K562 (cell line): ENCODE measurements around the gene MRPL3. TPM values are rescaled to one million over a fixed set of nuclear protein-coding genes. Genes with fewer than 3 reads are reported as not detected.

Experiments used
- ATAC-seq: fragments of 200-7000 bp; cut with Tn5 transposase; 3 replicates; pipeline ENCODE4 v1.9.1; 2020; ENCODE audit warnings: moderate library complexity
- BruUV-seq: library from RNA; stranded (reverse); fragments of 400-500 nt; replicated peaks from 2 replicates; lab custom pipeline; 2021; lab: Mats Ljungman, UMichigan
- CTCF ChIA-PET: fragments of 300-600 bp; formaldehyde crosslinking; extraction: SDS; loops from one replicate; lab custom pipeline; 2021; ENCODE audit warnings: low intra/inter-chr PET ratio; lab: Yijun Ruan, JAX
- POLR2A ChIA-PET: fragments of 300-600, 350-650 bp; sonication (Branson Sonifier 250); formaldehyde crosslinking; extraction: SDS; loops from one replicate; lab custom pipeline; 2021; ENCODE audit warnings: antibody characterized with exemption, inconsistent platforms; lab: Yijun Ruan, JAX
- DNase-seq, 4 experiments: peaks; one replicate each; pipeline versions ENCODE4 v3.0.0 to v3.0.0-alpha.2; 2011 to 2018; ENCODE audit warnings: low spot score in 3 of 4, mixed read lengths in 3 of 4; ENCODE audit errors: extremely low read depth in 1 of 4
- FAIRE-seq: peaks from 2 replicates; lab custom pipeline; 2011; peaks lifted over from hg19 to GRCh38; lab: Jason Lieb, UNC
- H2AFZ ChIP-seq: 2 replicates; pipeline ENCODE4 v1.6.0; 2011; ENCODE audit warnings: low read depth, low read length, control low read depth, inconsistent platforms
- H3K27ac ChIP-seq: fragments of 200-600 bp; 3 replicates; pipeline ENCODE4 v1.8.0; 2011; ENCODE audit warnings: low read depth, mild to moderate bottlenecking, control low read depth, inconsistent platforms, low read length, moderate library complexity, mixed read lengths; ENCODE audit errors: extremely low read depth
- H3K27me3 ChIP-seq, 2 experiments: fragments of 300-600 bp in 1 of 2; 2 replicates in 1 of 2; 3 replicates in 1 of 2; pipeline versions ENCODE4 v1.6.0 to v1.8.0; 2011; ENCODE audit warnings: inconsistent platforms in 2 of 2, low read length in 2 of 2, mild to moderate bottlenecking in 1 of 2, mixed read lengths in 1 of 2, moderate library complexity in 1 of 2; ENCODE audit not compliant: control insufficient read depth in 2 of 2, insufficient read depth in 2 of 2
- H3K36me3 ChIP-seq: fragments of 300-600 bp; 3 replicates; pipeline ENCODE4 v1.8.0; 2011; ENCODE audit warnings: mild to moderate bottlenecking, low read length, inconsistent platforms; ENCODE audit not compliant: control insufficient read depth, insufficient read depth
- H3K4me1 ChIP-seq, 2 experiments: fragments of 200-600 bp in 1 of 2; replicated peaks in 1 of 2; 2 replicates in 1 of 2; 3 replicates in 1 of 2; pipeline versions ENCODE4 v1.5.1 to v1.8.0; 2011; ENCODE audit warnings: inconsistent platforms in 2 of 2, low read length in 2 of 2, mild to moderate bottlenecking in 1 of 2, mixed read lengths in 1 of 2, moderate library complexity in 1 of 2; ENCODE audit not compliant: control insufficient read depth in 2 of 2, insufficient read depth in 2 of 2
- H3K4me2 ChIP-seq: 2 replicates; pipeline ENCODE4 v1.6.1; 2011; ENCODE audit warnings: low read length, control low read depth, inconsistent platforms, mixed read lengths; ENCODE audit not compliant: insufficient read depth
- H3K4me3 ChIP-seq: fragments of 200-600 bp; sonication (generic), shearing (Covaris generic); 2 replicates; pipeline ENCODE4 v1.5.1; 2016; ENCODE audit warnings: control low read depth, inconsistent platforms
- H3K79me2 ChIP-seq: fragments of 200-600 bp; 3 replicates; pipeline ENCODE4 v1.8.0; 2011; ENCODE audit warnings: low read length, inconsistent platforms; ENCODE audit not compliant: control insufficient read depth, insufficient read depth
- H3K9ac ChIP-seq, 2 experiments: 2 replicates each; pipeline versions ENCODE4 v1.6.0 to v1.6.1; 2011; ENCODE audit warnings: low read depth in 2 of 2, low read length in 2 of 2, control low read depth in 1 of 2, inconsistent platforms in 1 of 2, mild to moderate bottlenecking in 1 of 2, mixed read lengths in 1 of 2; ENCODE audit not compliant: insufficient read depth in 1 of 2
- H3K9me1 ChIP-seq: one replicate; pipeline ENCODE4 v1.6.0; 2011; ENCODE audit warnings: inconsistent platforms, mild to moderate bottlenecking, low read length, moderate library complexity; ENCODE audit not compliant: control insufficient read depth, insufficient read depth
- H3K9me3 ChIP-seq: replicated peaks from 2 replicates; pipeline ENCODE4 v1.5.1; 2011; ENCODE audit warnings: low read depth, low read length, inconsistent platforms; ENCODE audit not compliant: control insufficient read depth, insufficient read depth
- H4K20me1 ChIP-seq: replicated peaks from 2 replicates; pipeline ENCODE4 v1.6.1; 2011; ENCODE audit warnings: low read length, inconsistent platforms, mixed read lengths; ENCODE audit not compliant: control insufficient read depth, insufficient read depth
- CEBPG ChIP-seq, 3 experiments: fragments of 200-800 bp in 1 of 3; sonication (Bioruptor generic) in 1 of 3; sonication (generic) in 1 of 3; formaldehyde crosslinking in 1 of 3; IDR thresholded peaks in 2 of 3; conservative IDR thresholded peaks in 1 of 3; 2 replicates each; pipeline versions ENCODE4 v1.6.1 to v1.8.0; 2016 to 2022; ENCODE audit warnings: missing compliant biosample characterization in 2 of 3, missing genetic modification characterization in 2 of 3, mild to moderate bottlenecking in 1 of 3, missing genetic modification reagents in 1 of 3
- CTCFL ChIP-seq: IDR thresholded peaks from 2 replicates; pipeline ENCODE4 v1.6.1; 2011; ENCODE audit warnings: borderline replicate concordance, low read depth, mild to moderate bottlenecking, moderate library complexity, low read length; ENCODE audit not compliant: insufficient read depth, poor library complexity, severe bottlenecking
- FOXJ3 ChIP-seq: sonication (generic); formaldehyde crosslinking; IDR thresholded peaks from 2 replicates; pipeline ENCODE4 v1.4.0; 2020; ENCODE audit warnings: mild to moderate bottlenecking, missing genetic modification reagents
- KAT7 ChIP-seq: sonication (generic); formaldehyde crosslinking; IDR thresholded peaks from 2 replicates; pipeline ENCODE4 v1.8.0; 2022; ENCODE audit warnings: missing genetic modification reagents, mild to moderate bottlenecking, borderline replicate concordance
- SETDB1 ChIP-seq: IDR thresholded peaks from one replicate; pipeline ENCODE4 v1.6.1; 2012; ENCODE audit warnings: low read length, control low read depth, inconsistent platforms
- TAF15 ChIP-seq: fragments of 200-400 bp; formaldehyde crosslinking; IDR thresholded peaks from 2 replicates; pipeline ENCODE4 v1.6.1; 2017; ENCODE audit warnings: mild to moderate bottlenecking, low read depth, low read length, moderate library complexity
- TCFL5 ChIP-seq: fragments of 250-450 bp; sonication (Bioruptor Pico); conservative IDR thresholded peaks from 2 replicates; pipeline ENCODE4 v1.6.1; 2021; ENCODE audit warnings: mild to moderate bottlenecking, moderate library complexity, matching md5 sums
- ZBTB17 ChIP-seq: fragments of 450-650 bp; formaldehyde crosslinking; IDR thresholded peaks from 2 replicates; pipeline ENCODE4 v1.4.0; 2020; ENCODE audit warnings: mild to moderate bottlenecking
- ZBTB5 ChIP-seq: fragments of 450-650 bp; IDR thresholded peaks from 2 replicates; pipeline ENCODE4 v1.6.1; 2017; ENCODE audit warnings: antibody characterized with exemption
- ZNF324 ChIP-seq: fragments of 250-450 bp; sonication (Bioruptor Pico); IDR thresholded peaks from 2 replicates; pipeline ENCODE4 v1.4.0; 2020; ENCODE audit warnings: mild to moderate bottlenecking
- ZNF76 ChIP-seq: fragments of 250-450 bp; sonication (Bioruptor Pico); IDR thresholded peaks from 2 replicates; pipeline ENCODE4 v1.4.0; 2020; ENCODE audit warnings: mild to moderate bottlenecking, moderate library complexity, borderline replicate concordance
- ZNF778 ChIP-seq: fragments of 450-650 bp; formaldehyde crosslinking; IDR thresholded peaks from 2 replicates; pipeline ENCODE4 v1.4.0; 2020; ENCODE audit warnings: mild to moderate bottlenecking, moderate library complexity
- WGBS: fragments of 100-300 bp; shearing (Covaris generic); methylation state at CpG from one replicate; pipeline ENCODE4 v1.1.6; 2016; ENCODE audit warnings: low coverage, mixed read lengths; ENCODE audit not compliant: insufficient coverage; ENCODE audit errors: missing lambda C conversion rate; 5-methylcytosine and 5-hydroxymethylcytosine counted together
- in situ Hi-C: fragments of 300-500 bp; cut with MboI; formaldehyde crosslinking; loops from 4 replicates; pipeline ENCODE4 v1.15.0; 2018; ENCODE audit warnings: inconsistent platforms, mixed read lengths
- intact Hi-C: fragments of 100-400 bp; cut with micrococcal nuclease; formaldehyde crosslinking; loops from 2 replicates; pipeline ENCODE4 v1.14.2; 2022
- polyA plus RNA-seq, 8 experiments: library from polyadenylated mRNA; depleted of rRNA in 4 of 8; stranded (reverse) in 5 of 8; unstranded in 3 of 8; fragments of >200 nt; fragmentation: Nextera tagmentation in 2 of 8; fragmentation: Illumina TruSeq in 1 of 8; extraction: Ambion mirVana in 2 of 8; extraction: Trizol in 1 of 8; gene quantifications; 2 replicates each; pipeline versions ENCODE4 v1.2.1 to v1.2.3, GENCODE V29; 2011 to 2014; ENCODE audit warnings: inconsistent platforms in 1 of 8, missing spikeins in 1 of 8
- total RNA-seq, 7 experiments: library from RNA; depleted of rRNA in 6 of 7; stranded (reverse); fragments of >200 nt in 6 of 7; fragmentation: Illumina TruSeq in 2 of 7; extraction: Trizol in 2 of 7; gene quantifications; 2 replicates each; pipeline versions ENCODE4 v1.2.1 to v1.2.3, GENCODE V29; 2011 to 2021; ENCODE audit warnings: low replicate concordance in 1 of 7

Gene MRPL3
- total and polyA plus RNA-seq, 9 of the 15 experiments (the other 6 are each of a cell fraction or from before 2014, with no cell fraction given), result 81.7 to 340 (median 190) TPM

GRCh38 chr3:131551761-131552160 is 49.0 kb upstream of the MRPL3 start:
- no peak overlapping the region for H3K4me2 ChIP-seq
- ChIA-PET POLR2A (no interaction called here), CTCF (no interaction called here)
- no peak overlapping the region for H3K4me3 ChIP-seq
- H3K27me3 ChIP-seq, result no peaks in the 10 kb centered on the region
- no peak for TF ChIP-seq ZNF76
- TF ChIP-seq ZBTB5, result no peak
- no peak for TF ChIP-seq TCFL5 (CRISPR knock-in tag)
- no peak for TF ChIP-seq FOXJ3 (CRISPR knock-in tag)
- no peak for TF ChIP-seq SETDB1
- no peak for TF ChIP-seq ZNF778 (CRISPR knock-in tag)
- no peak for TF ChIP-seq KAT7 (CRISPR knock-in tag)
- TF ChIP-seq CTCFL, result no peak
- TF ChIP-seq ZNF324 (CRISPR knock-in tag), result no peak
- no peak for TF ChIP-seq TAF15
- no peak for TF ChIP-seq ZBTB17 (CRISPR knock-in tag)
- TF ChIP-seq CEBPG (CRISPR knock-in tag; IDR thresholded peaks at IDR 0.05), result no peak
- no peak for TF ChIP-seq CEBPG (tag; conservative IDR thresholded peaks at IDR 0.05 in 1 of 2, IDR thresholded peaks at IDR 0.05 in 1 of 2)
- no peak overlapping the region for H2AFZ ChIP-seq
- WGBS, result 0% methylated on average over 1 of the region's 4 CpGs
- no peaks in the 10 kb centered on the region for H3K36me3 ChIP-seq
- intact Hi-C loops (no loop called here), in situ Hi-C loops (no loop called here)
- H3K4me1 ChIP-seq, result no peaks in the 10 kb centered on the region
- H3K9me3 ChIP-seq, result no peaks in the 10 kb centered on the region
- FAIRE-seq, result no peak
- no peak overlapping the region for H3K27ac ChIP-seq
- no TSS peak for BruUV-seq
- DNase-seq, result no peak
- no peak for ATAC-seq
- no peaks in the 10 kb centered on the region for H3K79me2 ChIP-seq
- no peaks in the 10 kb centered on the region for H3K9me1 ChIP-seq
- no peak overlapping the region for H3K9ac ChIP-seq
- H4K20me1 ChIP-seq, result no peaks in the 10 kb centered on the region
